HG03060 (cell line): ENCODE results near the gene FYN.
A peak's percentile ranks its signal among the peaks of the same experiment; 100 is the strongest.

Source experiments
- ATAC-seq: cut with Tn5 transposase; IDR thresholded peaks from one replicate; pipeline ENCODE4 v1.9.1; 2021; ENCODE audit warnings: low read depth, moderate number of reproducible peaks; ENCODE audit not compliant: unreplicated experiment

The FYN gene

GRCh38 chr6:111736005-111736608, 137.1 kb downstream of the FYN start:
- ATAC-seq = no peak

GRCh38 chr6:111734068-111735061, 138.9 kb downstream of the FYN start:
- ATAC-seq = no peak

- no peak for ATAC-seq
These were observed 140.9 kb downstream of the FYN start for GRCh38 chr6:111732390-111732789.

- no peak for ATAC-seq
These were observed 141.6 kb downstream of the FYN start for GRCh38 chr6:111731456-111732195.

GRCh38 chr6:111730864-111731263, 142.4 kb downstream of the FYN start:
- no peak for ATAC-seq

- ATAC-seq = no peak
These were observed 145.4 kb downstream of the FYN start for GRCh38 chr6:111727802-111728201.

GRCh38 chr6:111727041-111727440, 146.2 kb downstream of the FYN start:
- no peak for ATAC-seq

GRCh38 chr6:111725446-111726112, 147.7 kb downstream of the FYN start:
- no peak for ATAC-seq

GRCh38 chr6:111724505-111724904, 148.7 kb downstream of the FYN start:
- peak; percentile 99 for ATAC-seq

GRCh38 chr6:111724039-111724438, 149.2 kb downstream of the FYN start:
- ATAC-seq = peak; percentile 9

GRCh38 chr6:111723412-111723970, 149.8 kb downstream of the FYN start:
- ATAC-seq = no peak

- no peak for ATAC-seq
These were observed 151.0 kb downstream of the FYN start for GRCh38 chr6:111722179-111722731.

- ATAC-seq = no peak
These were observed 151.5 kb downstream of the FYN start for GRCh38 chr6:111721753-111722154.

GRCh38 chr6:111720931-111721496, 152.2 kb downstream of the FYN start:
- ATAC-seq = no peak

GRCh38 chr6:111718990-111719389, 154.3 kb downstream of the FYN start:
- ATAC-seq = no peak

- no peak for ATAC-seq
These were observed 154.9 kb downstream of the FYN start for GRCh38 chr6:111718326-111718725.

- ATAC-seq = no peak
These were observed 155.6 kb downstream of the FYN start for GRCh38 chr6:111717621-111718020.

- ATAC-seq = no peak
These were observed 156.9 kb downstream of the FYN start for GRCh38 chr6:111716325-111716724.

GRCh38 chr6:111715321-111715720, 157.9 kb downstream of the FYN start:
- ATAC-seq = no peak
